Chondrocyte (in vitro differentiated cells): ENCODE measurements around the gene RAB28. TPM values are rescaled to one million over a fixed set of nuclear protein-coding genes. Genes with fewer than 3 reads are reported as not detected.

Experiments
- DNase-seq: peaks from one replicate; pipeline ENCODE4 v3.0.0; 2021; ENCODE audit warnings: mixed read lengths, low spot score
- H3K27ac Mint-ChIP-seq: one replicate; pipeline ENCODE4 v1.8.0; 2021; ENCODE audit warnings: mild to moderate bottlenecking, moderate library complexity, mixed read lengths; ENCODE audit not compliant: unreplicated experiment
- H3K27me3 Mint-ChIP-seq: 2 replicates; pipeline ENCODE4 v1.8.0; 2021; ENCODE audit warnings: low read depth, mixed read lengths
- H3K36me3 Mint-ChIP-seq: 2 replicates; pipeline ENCODE4 v1.8.0; 2021; ENCODE audit warnings: low read depth, mixed read lengths
- H3K4me1 Mint-ChIP-seq: 2 replicates; pipeline ENCODE4 v1.8.0; 2021; ENCODE audit warnings: low read depth, mild to moderate bottlenecking, mixed read lengths
- H3K4me3 Mint-ChIP-seq: one replicate; pipeline ENCODE4 v1.8.0; 2021; ENCODE audit warnings: mild to moderate bottlenecking, moderate library complexity, mixed read lengths; ENCODE audit not compliant: unreplicated experiment
- H3K9me3 Mint-ChIP-seq: 2 replicates; pipeline ENCODE4 v1.8.0; 2021; ENCODE audit warnings: low read depth, mixed read lengths
- total RNA-seq: library from RNA; stranded (reverse); gene quantifications from 3 replicates; pipeline ENCODE4 v1.2.1, GENCODE V29; 2021
- TF ChIP-seq, protein P1 (sequence below): fragments of 200-600 bp; sonication (generic); IDR thresholded peaks from 2 replicates; pipeline ENCODE4 v1.5.0; 2021; ENCODE audit warnings: antibody characterized with exemption, mild to moderate bottlenecking, moderate library complexity

The RAB28 gene
- total RNA-seq, 1 donor from 2014 or later, result 11.3 TPM

DNA sequence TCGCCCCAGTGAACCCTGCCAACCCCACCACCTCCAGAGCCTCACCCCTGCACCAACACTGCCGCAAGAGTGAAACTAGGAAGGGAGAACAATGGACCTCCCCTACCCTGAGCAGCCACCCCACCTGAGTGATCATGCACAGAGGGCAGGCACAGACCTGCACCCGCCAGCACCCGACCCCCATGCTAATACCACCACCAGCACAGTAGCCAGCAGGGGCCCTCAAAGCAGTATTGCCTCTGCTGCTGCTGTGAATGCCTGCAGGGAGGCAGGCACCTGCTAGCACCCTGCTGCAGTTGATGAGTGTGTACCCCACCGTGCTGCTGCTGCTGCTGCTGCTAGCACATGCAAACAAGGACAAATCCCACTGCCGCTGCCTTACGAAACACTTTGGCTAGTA is 100.1 kb downstream of the RAB28 start:
- H3K4me3 Mint-ChIP-seq, result no peak overlapping the region
- no peaks in the 10 kb centered on the region for H3K27me3 Mint-ChIP-seq
- TF ChIP-seq, protein P1, sequence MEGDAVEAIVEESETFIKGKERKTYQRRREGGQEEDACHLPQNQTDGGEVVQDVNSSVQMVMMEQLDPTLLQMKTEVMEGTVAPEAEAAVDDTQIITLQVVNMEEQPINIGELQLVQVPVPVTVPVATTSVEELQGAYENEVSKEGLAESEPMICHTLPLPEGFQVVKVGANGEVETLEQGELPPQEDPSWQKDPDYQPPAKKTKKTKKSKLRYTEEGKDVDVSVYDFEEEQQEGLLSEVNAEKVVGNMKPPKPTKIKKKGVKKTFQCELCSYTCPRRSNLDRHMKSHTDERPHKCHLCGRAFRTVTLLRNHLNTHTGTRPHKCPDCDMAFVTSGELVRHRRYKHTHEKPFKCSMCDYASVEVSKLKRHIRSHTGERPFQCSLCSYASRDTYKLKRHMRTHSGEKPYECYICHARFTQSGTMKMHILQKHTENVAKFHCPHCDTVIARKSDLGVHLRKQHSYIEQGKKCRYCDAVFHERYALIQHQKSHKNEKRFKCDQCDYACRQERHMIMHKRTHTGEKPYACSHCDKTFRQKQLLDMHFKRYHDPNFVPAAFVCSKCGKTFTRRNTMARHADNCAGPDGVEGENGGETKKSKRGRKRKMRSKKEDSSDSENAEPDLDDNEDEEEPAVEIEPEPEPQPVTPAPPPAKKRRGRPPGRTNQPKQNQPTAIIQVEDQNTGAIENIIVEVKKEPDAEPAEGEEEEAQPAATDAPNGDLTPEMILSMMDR, result no peak
- no peak for DNase-seq
- H3K36me3 Mint-ChIP-seq, result peaks cover 1% of the 10 kb centered on the region
- H3K4me1 Mint-ChIP-seq, result peaks cover 8% of the 10 kb centered on the region
- peaks cover 9% of the 10 kb centered on the region for H3K9me3 Mint-ChIP-seq
- no peak overlapping the region for H3K27ac Mint-ChIP-seq

DNA sequence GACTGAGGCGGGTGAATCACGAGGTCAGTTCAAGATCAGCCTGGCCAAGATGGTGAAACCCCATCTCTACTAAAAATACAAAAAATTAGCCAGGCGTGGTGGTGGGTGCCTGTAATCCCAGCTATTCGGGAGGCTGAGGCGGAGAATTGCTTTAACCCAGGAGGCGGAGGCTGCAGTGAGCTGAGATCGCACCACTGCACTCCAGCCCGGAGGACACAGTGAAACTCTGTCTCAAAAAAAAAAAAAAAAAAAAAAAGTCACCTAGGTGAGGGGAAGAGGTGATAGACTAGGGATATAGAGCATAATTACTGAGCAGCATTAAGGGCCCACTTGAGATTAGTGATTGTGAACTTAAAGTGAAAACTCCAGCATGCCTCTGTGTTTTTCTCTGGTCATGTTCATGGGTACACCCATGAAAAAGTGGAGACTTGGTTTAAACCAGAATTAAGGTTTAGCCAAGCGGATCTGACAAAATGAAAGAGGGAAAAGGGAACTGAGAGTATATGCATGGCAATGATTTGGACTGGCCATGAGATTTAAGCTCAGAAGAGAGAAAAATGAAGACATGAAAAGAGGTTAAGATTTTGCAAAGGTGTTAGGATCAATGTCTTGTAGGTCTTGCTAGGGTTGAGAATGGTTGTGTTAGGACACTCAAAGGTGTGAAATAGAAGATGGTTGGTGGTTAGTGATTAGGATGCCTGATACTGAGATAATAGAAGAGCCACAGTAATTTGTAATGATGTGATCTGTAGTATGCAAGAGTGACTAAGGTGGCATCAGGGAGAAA is 105.0 kb downstream of the RAB28 start:
- DNase-seq, result no peak
- Mint-ChIP-seq H3K4me3 (no peak overlapping the region), H3K27ac (no peak overlapping the region), H3K27me3 (no peaks in the 10 kb centered on the region), H3K36me3 (peaks cover 3% of the 10 kb centered on the region), H3K9me3 (peaks cover 2% of the 10 kb centered on the region), H3K4me1 (no peaks in the 10 kb centered on the region)
- TF ChIP-seq, protein P1, result no peak

DNA sequence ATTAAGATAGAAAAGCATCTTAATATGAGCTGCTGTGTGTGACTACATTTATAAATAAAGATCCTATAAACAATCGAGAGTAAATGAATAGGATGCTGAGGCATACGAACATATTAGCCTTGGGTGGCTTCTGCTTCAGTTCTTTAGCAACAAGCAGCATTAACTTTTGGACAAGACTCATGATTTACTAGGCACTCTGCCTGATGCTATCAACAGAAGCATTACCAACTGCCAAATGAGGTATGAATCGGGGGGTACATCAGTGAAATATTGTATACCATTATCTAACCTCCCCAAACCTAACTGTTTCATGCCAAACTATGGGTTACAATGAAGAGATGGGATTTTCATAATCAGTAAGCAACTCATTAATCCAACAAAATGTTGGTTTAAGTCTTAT is 113.1 kb downstream of the RAB28 start:
- no peak for DNase-seq
- Mint-ChIP-seq H3K36me3 (peaks cover 3% of the 10 kb centered on the region), H3K27ac (no peak overlapping the region), H3K4me1 (no peaks in the 10 kb centered on the region), H3K27me3 (no peaks in the 10 kb centered on the region), H3K4me3 (no peak overlapping the region), H3K9me3 (no peaks in the 10 kb centered on the region)
- TF ChIP-seq, protein P1, result no peak

DNA sequence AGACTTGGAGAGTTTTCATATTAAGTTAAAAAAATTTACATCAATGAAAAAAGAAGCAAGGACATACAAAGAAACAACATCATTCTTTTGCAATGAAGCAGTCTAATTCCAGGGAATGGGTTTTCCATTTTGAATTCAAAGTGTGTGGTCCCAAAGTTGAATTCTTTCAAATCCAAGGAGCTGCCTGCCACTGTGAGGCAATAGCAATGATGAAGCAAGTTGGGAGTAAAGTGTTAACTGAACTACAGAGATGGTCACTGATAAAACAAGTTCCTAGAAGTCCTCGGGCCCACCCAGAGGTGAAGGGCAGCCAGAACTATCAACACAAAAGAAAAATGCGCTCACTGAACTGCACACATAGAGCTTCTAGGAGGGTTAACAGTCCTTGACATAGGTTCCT is 115.9 kb downstream of the RAB28 start:
- TF ChIP-seq, protein P1, result no peak
- no peak for DNase-seq
- Mint-ChIP-seq H3K27me3 (no peaks in the 10 kb centered on the region), H3K9me3 (no peaks in the 10 kb centered on the region), H3K4me1 (no peaks in the 10 kb centered on the region), H3K36me3 (no peaks in the 10 kb centered on the region), H3K27ac (no peak overlapping the region), H3K4me3 (no peak overlapping the region)

DNA sequence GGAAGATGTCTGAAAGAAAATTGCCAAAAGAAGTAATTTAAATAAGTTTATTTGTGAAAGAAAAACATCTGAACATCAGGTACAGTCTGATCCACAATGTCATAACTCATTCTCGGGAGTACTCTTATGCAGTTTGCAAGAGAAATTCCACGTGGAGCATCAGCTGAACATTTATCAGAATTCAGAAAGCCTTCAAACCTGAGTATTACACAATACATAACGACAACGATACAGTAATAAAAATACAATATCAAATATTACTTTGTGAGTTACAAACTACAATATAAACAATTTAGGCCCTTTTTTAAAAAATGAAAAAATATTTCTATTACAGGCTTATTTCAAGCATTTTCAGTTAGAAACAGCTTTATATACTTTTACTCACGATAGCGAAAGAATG is 116.4 kb downstream of the RAB28 start:
- Mint-ChIP-seq H3K9me3 (no peaks in the 10 kb centered on the region), H3K27ac (no peak overlapping the region), H3K27me3 (no peaks in the 10 kb centered on the region), H3K36me3 (no peaks in the 10 kb centered on the region), H3K4me1 (no peaks in the 10 kb centered on the region), H3K4me3 (no peak overlapping the region)
- TF ChIP-seq, protein P1, result no peak
- no peak for DNase-seq
